HG03521 (cell line): ENCODE data around the gene EDN3.
"Not testable (repeated sequence)": the region's sequence is repeated elsewhere in the genome, so short reads cannot be mapped to it uniquely, and the experiment has no call there.

Experiments
- ATAC-seq: cut with Tn5 transposase; IDR thresholded peaks from one replicate; pipeline ENCODE4 v1.9.1; 2021; ENCODE audit warnings: mild to moderate bottlenecking, moderate library complexity; ENCODE audit not compliant: unreplicated experiment

EDN3 gene

DNA sequence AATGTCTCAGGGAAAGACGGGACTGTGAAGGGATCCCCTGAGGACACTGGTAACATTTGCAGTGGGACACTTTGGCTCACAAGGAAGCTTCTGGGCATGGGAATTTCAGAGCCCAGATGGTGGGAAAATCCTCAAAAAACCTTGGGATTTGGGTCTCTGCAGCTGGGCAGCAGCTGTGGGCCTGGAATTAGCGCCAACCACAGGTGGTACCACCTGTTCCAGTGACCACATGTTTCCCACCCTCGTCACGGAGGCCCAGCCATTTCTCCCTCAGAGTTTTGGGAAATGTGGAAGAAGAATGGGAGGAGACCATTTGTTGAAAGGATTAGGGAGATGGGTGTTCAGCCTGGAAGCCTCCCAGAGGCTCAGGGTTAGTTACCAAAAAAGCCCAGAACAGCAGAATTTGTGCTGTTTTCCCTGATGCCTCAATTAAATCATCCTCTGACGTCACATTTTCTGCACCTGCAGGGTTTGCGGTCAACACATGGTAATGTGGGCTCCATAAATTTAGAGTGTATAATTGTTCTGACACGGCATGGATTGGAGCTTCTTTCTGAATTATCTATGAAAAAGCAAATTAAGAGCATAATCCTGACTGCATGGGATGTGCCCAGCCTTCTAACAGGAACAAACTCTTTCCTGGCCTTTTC, 34.4 kb downstream of the EDN3 start:
- no peak for ATAC-seq

GRCh38 chr20:59335377-59335776, 35.0 kb downstream of the EDN3 start:
- no peak for ATAC-seq

GRCh38 chr20:59336540-59336939, 36.1 kb downstream of the EDN3 start:
- no peak for ATAC-seq

DNA sequence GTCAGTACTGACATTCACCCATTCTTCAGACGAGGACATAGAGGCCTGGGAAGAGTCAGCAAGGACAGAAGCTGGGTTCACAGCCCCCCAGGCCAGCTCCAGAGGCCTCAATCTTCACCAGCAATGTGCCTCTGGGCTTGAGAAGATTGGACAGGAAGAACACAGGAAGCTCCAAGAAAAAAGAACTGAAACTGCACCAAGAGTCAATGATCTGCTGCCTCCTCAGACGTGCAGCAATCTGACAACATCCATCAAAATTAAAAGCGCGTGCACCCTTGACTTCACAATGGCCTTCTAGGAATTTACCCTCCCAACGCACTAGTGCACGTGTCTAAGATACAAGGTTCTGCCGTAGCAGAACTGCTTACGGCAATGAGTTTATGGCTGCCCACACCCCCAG, 38.0 kb downstream of the EDN3 start:
- ATAC-seq: not testable (repeated sequence)

DNA sequence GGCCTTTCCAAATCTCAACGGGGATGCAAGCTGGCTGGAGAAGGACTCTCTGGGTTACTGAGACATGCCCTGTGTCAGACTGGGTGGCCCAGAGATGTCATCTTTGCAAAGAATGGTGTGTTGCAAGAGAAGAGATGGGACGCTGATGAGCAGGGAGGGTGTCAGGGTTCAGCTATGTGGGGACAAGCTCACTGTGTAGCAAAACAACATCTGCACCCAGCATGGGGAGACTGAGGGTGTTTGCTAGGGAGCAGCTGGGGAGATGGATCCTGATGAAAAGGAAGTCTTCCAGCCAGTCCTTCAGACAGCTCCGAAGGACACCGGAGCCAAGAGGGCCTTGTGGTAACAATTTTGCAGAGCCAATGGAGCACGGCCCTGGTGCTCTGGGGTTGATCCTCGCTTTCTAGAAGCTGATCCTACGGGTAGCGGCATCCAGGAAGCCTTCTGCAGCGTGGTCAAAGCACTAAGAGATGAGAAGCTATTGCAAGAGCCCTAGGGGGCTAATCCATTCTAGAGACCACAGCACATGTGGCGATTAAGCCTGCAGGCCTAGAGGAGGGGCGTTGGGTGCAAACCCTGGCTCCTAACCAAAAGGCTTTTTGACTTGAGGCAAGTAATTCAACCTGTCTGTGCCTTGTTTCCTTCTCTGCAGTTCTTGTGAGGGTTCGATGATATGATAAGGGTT, 39.9 kb downstream of the EDN3 start:
- no peak for ATAC-seq

DNA sequence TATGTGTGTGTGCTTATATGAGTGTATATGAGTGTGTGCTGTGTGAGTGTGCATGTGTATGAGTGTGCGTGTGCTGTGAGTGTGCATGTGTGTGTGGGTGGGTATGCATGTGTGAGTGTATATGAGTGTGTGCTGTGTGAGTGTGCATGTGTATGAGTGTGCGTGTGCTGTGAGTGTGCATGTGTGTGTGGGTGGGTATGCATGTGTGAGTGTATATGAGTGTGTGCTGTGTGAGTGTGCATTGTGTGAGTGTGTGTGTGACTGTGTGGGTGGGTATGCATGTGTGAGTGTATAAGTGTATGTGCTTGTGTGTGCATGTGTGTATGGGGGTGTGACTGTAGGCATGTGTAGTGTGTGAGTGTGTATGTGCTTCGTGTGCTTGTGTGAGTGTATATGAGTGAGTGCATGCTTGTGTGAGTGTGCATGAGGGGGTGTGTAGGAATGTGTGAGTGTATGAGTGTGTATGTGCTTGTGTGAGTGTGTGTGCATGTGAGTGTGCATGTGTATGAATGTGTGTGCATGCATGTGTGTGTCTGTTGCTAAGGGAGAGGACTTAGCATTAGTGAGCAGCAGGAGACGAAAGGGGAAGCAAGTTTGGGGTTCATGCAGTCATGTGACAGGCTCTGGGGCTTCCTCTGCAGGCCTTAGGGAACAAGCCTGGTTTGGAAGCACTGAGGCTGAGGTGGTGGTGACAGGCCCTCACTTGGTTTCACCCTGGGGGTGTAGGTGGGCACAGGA, 41.0 kb downstream of the EDN3 start:
- ATAC-seq: not testable (repeated sequence)

DNA sequence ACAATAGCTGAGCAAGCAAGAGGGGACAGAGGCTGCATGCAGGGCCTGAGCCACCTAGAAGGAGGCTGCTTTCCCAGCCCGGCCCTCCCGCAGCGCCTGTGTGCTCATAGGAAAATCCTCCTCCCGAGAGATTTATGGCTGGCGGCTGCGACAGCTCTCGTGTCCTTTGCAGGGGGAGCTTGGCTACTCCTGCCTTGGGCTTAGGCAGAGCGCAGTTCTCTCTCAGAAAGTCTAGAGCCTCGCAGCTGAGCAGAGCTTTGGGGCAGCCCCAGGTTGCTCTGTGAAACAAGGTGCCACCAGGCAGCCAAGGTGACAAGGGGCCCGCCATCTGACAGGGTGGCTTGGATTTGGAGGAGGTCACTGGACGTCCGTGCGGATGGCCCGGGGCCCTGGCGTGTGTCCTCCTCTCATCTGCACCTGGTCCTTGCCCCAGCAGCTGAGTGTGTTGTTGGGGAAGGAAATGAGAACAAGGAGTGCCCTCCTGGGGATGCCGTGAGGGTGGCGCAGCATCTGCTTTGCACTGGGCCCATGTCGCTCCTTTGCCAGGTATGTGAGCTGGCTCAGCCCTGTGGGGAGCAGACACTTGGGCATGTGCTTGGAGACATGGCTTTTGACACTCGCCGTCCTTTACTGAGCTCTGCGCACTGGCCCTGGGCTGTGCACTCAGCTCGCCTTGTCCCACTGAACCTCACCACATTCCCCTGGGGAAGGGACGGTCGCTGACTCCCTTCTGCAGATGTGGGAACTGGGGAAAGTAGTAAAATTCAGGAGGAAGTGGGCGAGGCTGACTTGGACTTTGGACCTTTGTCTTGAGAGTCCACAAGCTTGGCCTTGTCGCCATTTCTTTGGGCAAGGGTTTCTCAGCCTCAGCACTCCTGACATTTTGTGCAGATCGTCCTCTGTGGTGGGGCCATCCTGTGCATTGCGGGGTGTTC, 41.9 kb downstream of the EDN3 start:
- ATAC-seq: no peak

DNA sequence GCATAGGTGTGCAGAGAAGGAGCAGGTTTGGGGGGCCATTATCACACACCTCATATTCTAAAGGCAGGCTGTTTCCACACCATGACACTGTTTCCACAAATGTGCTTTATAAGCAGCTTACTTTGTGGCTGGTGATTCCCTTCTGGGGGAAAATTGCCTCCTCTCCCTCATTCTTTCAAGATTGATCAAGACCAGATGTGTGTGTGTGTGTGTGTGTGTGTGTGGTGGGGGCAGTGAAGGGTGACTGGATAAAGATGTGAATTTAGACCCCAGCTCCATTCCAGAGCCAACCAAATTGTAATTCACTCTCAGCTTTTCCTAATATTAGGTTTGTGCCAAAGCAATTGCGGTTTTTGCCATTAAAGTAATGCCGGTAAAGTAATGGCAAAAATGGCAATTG, 45.6 kb downstream of the EDN3 start:
- no peak for ATAC-seq

GRCh38 chr20:59349277-59349676, 48.9 kb downstream of the EDN3 start:
- ATAC-seq: no peak

DNA sequence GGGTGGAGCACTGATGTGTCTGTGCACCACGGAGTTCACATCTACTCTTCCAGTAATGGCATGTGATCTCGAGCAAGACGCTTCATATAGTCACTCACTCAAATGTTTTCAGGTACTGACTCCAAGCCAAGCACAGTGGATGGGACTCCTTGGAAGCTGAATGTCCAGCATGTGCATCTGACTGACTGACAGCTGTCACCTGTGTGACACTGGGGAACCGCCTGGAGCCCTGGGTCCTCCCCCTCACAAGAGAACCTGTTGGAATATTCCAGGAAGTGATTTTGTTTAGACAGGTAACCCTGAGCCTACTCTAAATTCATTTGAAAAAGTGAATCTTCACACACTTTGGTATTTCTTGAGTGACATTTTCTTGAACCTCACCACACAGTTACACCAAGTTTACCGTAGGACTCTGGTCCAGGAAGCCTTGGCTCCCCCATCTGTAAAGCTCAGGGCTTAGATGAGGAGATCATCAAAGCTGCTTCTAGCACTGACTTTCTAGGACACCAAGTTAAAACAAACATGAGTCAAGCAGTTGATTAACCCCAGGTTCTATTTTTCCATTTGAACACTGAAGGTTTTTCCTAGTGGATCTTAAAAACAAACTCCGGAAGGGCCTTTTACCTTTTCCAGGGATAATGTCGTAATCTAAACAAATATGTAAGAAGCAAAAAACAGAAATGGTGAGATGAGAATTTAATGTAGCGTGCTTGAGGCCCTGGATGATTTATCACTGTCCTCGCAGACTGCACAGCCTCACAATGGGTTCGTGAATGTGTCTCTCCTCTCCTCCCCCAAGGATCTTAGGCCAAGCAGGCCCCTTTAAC, 50.1 kb downstream of the EDN3 start:
- ATAC-seq: no peak

- no peak for ATAC-seq
These were observed 51.0 kb downstream of the EDN3 start for GRCh38 chr20:59351157-59352040.

- ATAC-seq: no peak
These were observed 52.1 kb downstream of the EDN3 start for GRCh38 chr20:59352541-59352940.

GRCh38 chr20:59352990-59353389, 52.6 kb downstream of the EDN3 start:
- ATAC-seq: no peak

GRCh38 chr20:59354460-59354859, 54.0 kb downstream of the EDN3 start:
- no peak for ATAC-seq

DNA sequence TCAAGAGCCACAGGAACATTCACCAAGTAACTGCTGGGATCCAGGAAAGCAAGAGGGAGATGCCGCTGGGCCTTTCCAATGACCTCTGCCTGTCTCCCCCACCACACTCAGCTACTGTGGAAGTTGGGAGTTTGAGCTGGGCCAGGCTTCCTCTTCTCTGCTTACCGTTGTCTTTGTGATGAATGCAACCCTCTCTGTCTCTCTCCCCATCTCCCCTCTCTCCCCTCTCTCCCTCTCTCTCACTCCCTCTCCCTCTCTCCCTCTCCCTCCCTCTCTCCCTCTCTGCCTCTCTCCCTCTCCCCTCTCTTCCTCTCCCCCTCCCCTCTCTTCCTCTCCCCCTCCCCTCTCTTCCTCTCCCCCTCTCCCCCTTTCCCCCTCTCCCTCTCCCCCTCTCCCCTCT, 54.8 kb downstream of the EDN3 start:
- no peak for ATAC-seq

DNA sequence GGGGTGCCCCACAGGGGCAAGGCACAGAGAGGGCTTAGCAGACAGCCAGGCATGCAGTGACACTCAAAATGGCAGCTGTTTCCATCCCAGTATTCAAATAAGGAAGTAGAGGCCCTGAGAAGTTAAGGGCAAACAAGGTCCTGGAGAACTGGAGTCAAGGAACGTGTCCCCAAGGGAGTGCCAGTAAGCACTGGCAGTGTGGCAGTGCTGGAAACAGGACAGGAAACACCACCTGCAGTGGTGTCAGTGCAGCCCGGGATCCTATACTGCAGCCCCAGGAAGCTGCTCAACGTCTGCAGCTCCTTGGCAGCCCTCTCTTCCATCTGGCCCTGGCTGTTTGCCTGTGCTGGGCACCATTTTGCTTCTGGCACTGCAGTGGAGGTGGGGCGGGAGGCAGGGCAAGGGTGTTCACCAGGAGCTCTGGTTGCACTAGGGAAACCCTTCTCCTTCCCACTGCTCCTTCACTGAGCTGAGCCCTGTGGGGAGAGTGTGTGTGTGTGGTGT, 56.3 kb downstream of the EDN3 start:
- ATAC-seq: no peak

DNA sequence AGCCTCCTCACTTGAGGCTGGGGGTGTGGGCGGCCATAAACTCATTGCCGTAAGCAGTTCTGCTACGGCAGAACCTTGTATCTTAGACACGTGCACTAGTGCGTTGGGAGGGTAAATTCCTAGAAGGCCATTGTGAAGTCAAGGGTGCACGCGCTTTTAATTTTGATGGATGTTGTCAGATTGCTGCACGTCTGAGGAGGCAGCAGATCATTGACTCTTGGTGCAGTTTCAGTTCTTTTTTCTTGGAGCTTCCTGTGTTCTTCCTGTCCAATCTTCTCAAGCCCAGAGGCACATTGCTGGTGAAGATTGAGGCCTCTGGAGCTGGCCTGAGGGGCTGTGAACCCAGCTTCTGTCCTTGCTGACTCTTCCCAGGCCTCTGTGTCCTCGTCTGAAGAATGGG, 58.4 kb downstream of the EDN3 start:
- ATAC-seq: not testable (repeated sequence)

DNA sequence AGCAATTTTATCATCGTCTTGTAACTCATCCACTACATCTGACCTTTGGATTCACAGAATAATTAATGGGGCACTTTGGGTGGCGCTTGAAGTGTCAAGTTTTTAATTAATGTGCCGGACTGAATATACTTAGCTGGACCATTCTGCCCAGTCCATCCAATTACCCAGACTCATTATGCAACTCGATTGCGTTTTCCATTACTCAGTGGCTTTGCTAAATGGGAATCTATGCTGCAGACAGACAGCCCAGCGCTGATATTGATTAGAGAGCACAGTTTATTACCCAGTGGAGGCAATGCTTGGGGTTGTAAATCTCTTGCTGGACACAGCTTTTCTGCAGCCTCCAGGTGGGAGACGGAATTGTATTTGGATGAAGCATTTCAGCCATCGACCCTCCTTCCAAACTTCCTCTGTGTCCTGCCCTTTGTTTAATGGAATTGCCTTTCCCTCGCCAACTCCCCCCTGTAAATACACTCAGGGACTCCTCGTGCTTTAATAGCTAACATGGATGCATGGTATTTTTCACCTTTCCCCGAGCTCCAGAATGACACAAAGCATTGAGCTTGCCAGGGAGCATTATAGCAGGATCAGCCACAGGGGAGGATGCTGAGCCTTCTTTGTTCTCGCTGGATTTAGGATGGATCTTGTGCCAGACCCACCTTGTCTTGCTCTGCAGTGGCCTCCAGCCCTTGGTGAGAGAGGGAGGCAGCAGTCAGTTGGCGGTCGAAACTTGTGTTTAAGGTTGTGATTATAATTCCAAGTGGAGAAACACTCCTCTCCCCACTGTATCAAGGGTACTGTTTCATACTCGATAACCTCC, 59.7 kb downstream of the EDN3 start:
- no peak for ATAC-seq
